MM.1S (cell line): ENCODE data around the gene KHNYN.

Source experiments
- EZH2 ChIP-seq: fragments of 300-600 bp; sonication (generic); optimal IDR thresholded peaks from 2 replicates; pipeline ENCODE3; 2017; ENCODE audit warnings: low read depth, mild to moderate bottlenecking, antibody characterized with exemption, low read length, mixed read lengths
- TF ChIP-seq, protein P1 (sequence below): fragments of 300-600 bp; sonication (generic); IDR thresholded peaks from 2 replicates; pipeline ENCODE4 v1.5.1; 2016; ENCODE audit warnings: antibody characterized with exemption, low read length, mixed read lengths

- TF ChIP-seq, protein P1, sequence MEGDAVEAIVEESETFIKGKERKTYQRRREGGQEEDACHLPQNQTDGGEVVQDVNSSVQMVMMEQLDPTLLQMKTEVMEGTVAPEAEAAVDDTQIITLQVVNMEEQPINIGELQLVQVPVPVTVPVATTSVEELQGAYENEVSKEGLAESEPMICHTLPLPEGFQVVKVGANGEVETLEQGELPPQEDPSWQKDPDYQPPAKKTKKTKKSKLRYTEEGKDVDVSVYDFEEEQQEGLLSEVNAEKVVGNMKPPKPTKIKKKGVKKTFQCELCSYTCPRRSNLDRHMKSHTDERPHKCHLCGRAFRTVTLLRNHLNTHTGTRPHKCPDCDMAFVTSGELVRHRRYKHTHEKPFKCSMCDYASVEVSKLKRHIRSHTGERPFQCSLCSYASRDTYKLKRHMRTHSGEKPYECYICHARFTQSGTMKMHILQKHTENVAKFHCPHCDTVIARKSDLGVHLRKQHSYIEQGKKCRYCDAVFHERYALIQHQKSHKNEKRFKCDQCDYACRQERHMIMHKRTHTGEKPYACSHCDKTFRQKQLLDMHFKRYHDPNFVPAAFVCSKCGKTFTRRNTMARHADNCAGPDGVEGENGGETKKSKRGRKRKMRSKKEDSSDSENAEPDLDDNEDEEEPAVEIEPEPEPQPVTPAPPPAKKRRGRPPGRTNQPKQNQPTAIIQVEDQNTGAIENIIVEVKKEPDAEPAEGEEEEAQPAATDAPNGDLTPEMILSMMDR, result no peak
- no peak for TF ChIP-seq EZH2
Observed at GRCh38 chr14:24442240-24443052, 12.7 kb downstream of the KHNYN start, which contains the start of gene SDR39U1.
